ENCODE data around the gene ELAC2. TPM values are rescaled to one million over a fixed set of nuclear protein-coding genes. Genes with fewer than 3 reads are reported as not detected.

ELAC2 gene
- total and polyA plus RNA-seq, 2 of the 8 experiments (the other 6 are each of a cell fraction or from before 2014, with no cell fraction given) = 91.6 to 127 TPM

DNA sequence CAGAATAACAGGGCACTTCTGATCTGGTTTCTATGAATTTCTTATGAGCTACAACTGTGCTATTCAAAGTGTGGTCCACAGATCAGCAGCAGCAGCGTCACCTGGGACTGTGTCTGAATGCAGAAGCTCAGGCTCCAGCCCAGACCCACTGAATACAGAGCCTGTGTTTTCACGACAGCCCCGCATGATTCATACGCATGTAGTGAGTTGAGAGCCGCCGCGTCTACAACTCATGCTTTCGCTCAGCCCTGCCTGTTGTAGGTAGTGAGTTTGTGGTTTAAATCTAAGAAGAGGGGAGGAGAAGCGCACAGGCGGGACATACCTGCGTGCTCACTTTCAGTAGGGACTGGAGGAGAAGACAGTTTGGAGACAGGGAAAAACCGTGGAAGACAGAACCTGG is 28.5 kb upstream of the ELAC2 start (continued):
- TF ChIP-seq, protein P1, sequence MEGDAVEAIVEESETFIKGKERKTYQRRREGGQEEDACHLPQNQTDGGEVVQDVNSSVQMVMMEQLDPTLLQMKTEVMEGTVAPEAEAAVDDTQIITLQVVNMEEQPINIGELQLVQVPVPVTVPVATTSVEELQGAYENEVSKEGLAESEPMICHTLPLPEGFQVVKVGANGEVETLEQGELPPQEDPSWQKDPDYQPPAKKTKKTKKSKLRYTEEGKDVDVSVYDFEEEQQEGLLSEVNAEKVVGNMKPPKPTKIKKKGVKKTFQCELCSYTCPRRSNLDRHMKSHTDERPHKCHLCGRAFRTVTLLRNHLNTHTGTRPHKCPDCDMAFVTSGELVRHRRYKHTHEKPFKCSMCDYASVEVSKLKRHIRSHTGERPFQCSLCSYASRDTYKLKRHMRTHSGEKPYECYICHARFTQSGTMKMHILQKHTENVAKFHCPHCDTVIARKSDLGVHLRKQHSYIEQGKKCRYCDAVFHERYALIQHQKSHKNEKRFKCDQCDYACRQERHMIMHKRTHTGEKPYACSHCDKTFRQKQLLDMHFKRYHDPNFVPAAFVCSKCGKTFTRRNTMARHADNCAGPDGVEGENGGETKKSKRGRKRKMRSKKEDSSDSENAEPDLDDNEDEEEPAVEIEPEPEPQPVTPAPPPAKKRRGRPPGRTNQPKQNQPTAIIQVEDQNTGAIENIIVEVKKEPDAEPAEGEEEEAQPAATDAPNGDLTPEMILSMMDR (IDR thresholded peaks at IDR 0.05; ENCODE audit: control extremely low read depth in 1 of 3, insufficient read depth in 1 of 3, low read depth in 1 of 3, low read length in 3 of 3) = no peak
- TF ChIP-seq BCL11A (IDR thresholded peaks at IDR 0.05; ENCODE audit: low read depth in 2 of 2, low read length in 2 of 2) (no peak), KDM1A (IDR thresholded peaks at IDR 0.05; ENCODE audit: borderline replicate concordance, low read length) (no peak), TBP (IDR thresholded peaks at IDR 0.05; ENCODE audit: low read depth, low read length) (no peak), EGR1 (IDR thresholded peaks at IDR 0.05; ENCODE audit: borderline replicate concordance, low read depth, low read length) (no peak)

Measured in H1 (cell line).